Stomach smooth muscle (tissue), 2 donors: Measurements from ENCODE around the gene ASF1B.
A peak's percentile ranks its signal among the peaks of the same experiment; 100 is the strongest.

ENCODE experiments used
- H3K27ac ChIP-seq: one replicate; pipeline ENCODE4 v1.7.0; 2013; ENCODE audit warnings: mild to moderate bottlenecking, low read length, inconsistent platforms
- H3K27me3 ChIP-seq, 2 donors: one replicate each; pipeline ENCODE4 v1.7.0; 2013; ENCODE audit warnings: low read length in 2 of 2; ENCODE audit not compliant: insufficient read depth in 2 of 2, control insufficient read depth in 1 of 2
- H3K36me3 ChIP-seq, 2 donors: one replicate each; pipeline ENCODE4 v1.7.0; 2013; ENCODE audit warnings: low read length in 2 of 2; ENCODE audit not compliant: control insufficient read depth in 2 of 2, insufficient read depth in 2 of 2
- H3K4me1 ChIP-seq: one replicate; pipeline ENCODE4 v1.7.0; 2013; ENCODE audit warnings: low read length; ENCODE audit not compliant: control insufficient read depth, insufficient read depth
- H3K4me3 ChIP-seq, 2 donors: one replicate each; pipeline ENCODE4 v1.7.0; 2013; ENCODE audit warnings: low read length in 2 of 2
- H3K9ac ChIP-seq, 2 donors: one replicate each; pipeline ENCODE4 v1.7.0; 2013; ENCODE audit warnings: low read length in 2 of 2, mild to moderate bottlenecking in 1 of 2
- H3K9me3 ChIP-seq, 2 donors: one replicate each; pipeline ENCODE4 v1.7.0; 2013; ENCODE audit warnings: low read length in 2 of 2; ENCODE audit not compliant: control insufficient read depth in 2 of 2
- donor health status: healthy.
- donor health status: Pancreatic carcinoma.

Gene ASF1B

GRCh38 chr19:14082675-14082960, 53.8 kb downstream of the ASF1B start:
- peak overlapping the region; percentile 89 to 93 for H3K4me3 ChIP-seq
- no peaks in the 10 kb centered on the region for H3K36me3 ChIP-seq
- H3K4me1 ChIP-seq: peaks cover 16% of the 10 kb centered on the region
- no peak overlapping the region for H3K27ac ChIP-seq
- H3K9ac ChIP-seq: peak overlapping the region in 1 of 2 donors; percentile 79
- H3K9me3 ChIP-seq: no peaks in the 10 kb centered on the region
- no peaks in the 10 kb centered on the region for H3K27me3 ChIP-seq

GRCh38 chr19:14081797-14082674, 54.4 kb downstream of the ASF1B start:
- H3K9me3 ChIP-seq: no peaks in the 10 kb centered on the region
- peaks cover 16% of the 10 kb centered on the region for H3K4me1 ChIP-seq
- no peaks in the 10 kb centered on the region for H3K27me3 ChIP-seq
- H3K4me3 ChIP-seq: peak overlapping the region; percentile 89 to 93
- H3K27ac ChIP-seq: peak overlapping the region; percentile 86
- H3K36me3 ChIP-seq: no peaks in the 10 kb centered on the region
- H3K9ac ChIP-seq: peak overlapping the region; percentile 79 to 83

DNA sequence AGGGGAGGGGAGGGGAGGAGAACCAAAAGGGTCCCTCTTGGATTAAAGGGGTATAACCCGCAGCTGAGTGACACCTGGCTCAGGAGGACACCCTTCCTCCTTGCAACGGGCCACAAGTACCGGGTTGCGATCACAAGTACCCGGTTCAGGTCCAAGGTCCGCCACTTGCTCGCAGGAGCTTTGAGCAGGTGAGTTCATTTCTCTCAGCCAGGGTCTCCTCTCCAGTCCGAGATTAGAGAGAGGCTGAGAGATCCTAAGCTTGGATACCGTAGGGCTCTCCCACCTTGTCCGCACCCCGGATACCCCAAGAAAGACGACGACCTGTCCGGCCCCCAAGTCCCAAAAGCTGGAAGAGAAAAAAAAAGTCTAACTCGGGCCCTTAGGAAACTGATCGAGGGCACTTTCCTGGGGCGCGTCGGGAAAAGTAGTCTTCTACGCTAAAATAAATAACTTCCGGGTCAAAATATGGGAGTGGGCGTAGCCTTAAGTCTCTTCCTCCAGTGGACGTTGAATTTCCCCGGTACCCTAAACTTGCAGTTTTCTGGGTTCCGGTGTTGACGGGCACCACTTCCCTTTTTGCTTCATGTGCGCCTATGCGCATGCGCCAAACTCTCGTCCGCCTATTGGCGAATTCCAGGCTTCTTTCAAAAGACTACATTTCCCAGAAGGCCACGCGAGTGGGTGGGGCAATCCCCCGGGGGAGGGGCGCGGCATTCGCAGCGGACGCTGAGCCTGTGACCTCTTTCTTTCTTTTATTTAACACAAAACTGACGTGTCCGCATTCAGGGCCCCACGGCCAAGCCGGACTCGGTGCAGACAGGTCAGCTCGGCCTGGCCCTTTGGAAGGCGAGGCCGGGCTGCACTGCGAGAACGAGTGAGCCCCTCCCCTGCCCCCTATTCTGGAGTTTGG, 55.2 kb downstream of the ASF1B start:
- Histone ChIP-seq H3K4me1 (peaks cover 16% of the 10 kb centered on the region), H3K9ac (peak overlapping the region; percentile 96 to 97), H3K27ac (peak overlapping the region; percentile 86), H3K27me3 (no peaks in the 10 kb centered on the region), H3K9me3 (no peaks in the 10 kb centered on the region), H3K4me3 (peak overlapping the region; percentile 89 to 95), H3K36me3 (no peaks in the 10 kb centered on the region)

DNA sequence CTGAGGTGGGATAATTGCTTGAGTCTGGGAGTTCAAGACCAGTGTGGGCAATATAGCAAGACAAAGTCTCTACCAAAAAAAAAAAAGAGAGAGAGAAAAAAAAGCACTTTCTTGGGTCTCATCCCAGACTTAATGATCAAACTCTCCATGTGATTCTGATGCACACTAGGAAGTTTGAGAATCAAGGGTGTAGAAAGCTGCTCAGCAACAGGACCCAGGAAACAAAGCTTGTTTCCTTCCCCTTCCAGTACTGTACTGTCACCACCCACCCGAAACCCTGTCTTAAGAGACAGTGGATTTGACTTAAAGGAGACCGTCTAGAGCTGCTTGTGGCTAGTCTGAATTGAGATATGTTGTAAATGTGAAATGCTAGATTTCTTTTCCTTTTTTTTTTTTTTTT, 58.0 kb downstream of the ASF1B start:
- no peaks in the 10 kb centered on the region for H3K9me3 ChIP-seq
- H3K9ac ChIP-seq: no peak overlapping the region
- no peaks in the 10 kb centered on the region for H3K36me3 ChIP-seq
- peaks cover 33% of the 10 kb centered on the region for H3K4me1 ChIP-seq
- no peak overlapping the region for H3K4me3 ChIP-seq
- no peak overlapping the region for H3K27ac ChIP-seq
- H3K27me3 ChIP-seq: no peaks in the 10 kb centered on the region

- Histone ChIP-seq H3K27ac (peak overlapping the region; percentile 83), H3K9me3 (no peaks in the 10 kb centered on the region), H3K27me3 (no peaks in the 10 kb centered on the region), H3K4me1 (peaks cover 34% of the 10 kb centered on the region), H3K36me3 (no peaks in the 10 kb centered on the region), H3K4me3 (peak overlapping the region; percentile 86 to 87), H3K9ac (peak overlapping the region; percentile 80 to 88)
Measured at GRCh38 chr19:14073925-14074838, 62.2 kb downstream of the ASF1B start.

DNA sequence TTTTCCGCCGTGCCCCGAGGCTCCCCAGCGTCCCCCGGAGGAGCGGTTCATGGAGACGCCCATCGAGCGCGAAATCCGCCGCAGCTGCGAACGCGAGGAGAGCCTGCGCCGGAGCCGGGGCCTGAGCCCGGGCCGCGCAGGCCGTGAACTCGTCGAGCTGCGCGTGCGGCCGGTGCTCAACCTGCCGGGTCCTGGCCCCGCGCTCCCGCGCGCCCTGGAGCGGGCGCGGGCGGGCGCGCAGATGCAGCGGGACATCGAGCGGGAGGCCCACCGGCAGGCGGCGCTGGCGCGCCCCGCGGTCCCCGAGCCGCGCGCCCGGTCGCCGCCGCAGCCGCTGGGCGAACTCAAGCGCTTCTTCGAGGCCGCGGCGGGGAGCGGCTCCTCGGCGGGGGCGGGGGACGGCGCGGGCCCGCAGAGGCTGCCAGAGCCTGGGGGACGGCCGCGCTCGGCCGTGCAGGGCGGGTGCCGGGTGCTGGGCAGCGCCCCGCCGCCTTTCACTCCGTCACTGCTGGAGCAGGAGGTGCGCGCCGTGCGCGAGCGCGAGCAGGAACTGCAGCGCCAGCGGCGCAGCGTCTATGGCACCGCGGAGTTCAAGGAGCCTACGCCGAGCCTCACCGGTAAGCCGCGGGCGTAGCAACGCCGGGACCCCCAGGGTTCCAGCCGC, 63.0 kb downstream of the ASF1B start:
- peak overlapping the region; percentile 86 to 87 for H3K4me3 ChIP-seq
- H3K27ac ChIP-seq: peak overlapping the region; percentile 83
- peak overlapping the region; percentile 80 to 88 for H3K9ac ChIP-seq
- no peaks in the 10 kb centered on the region for H3K9me3 ChIP-seq
- H3K36me3 ChIP-seq: no peaks in the 10 kb centered on the region
- no peaks in the 10 kb centered on the region for H3K27me3 ChIP-seq
- H3K4me1 ChIP-seq: peaks cover 34% of the 10 kb centered on the region

DNA sequence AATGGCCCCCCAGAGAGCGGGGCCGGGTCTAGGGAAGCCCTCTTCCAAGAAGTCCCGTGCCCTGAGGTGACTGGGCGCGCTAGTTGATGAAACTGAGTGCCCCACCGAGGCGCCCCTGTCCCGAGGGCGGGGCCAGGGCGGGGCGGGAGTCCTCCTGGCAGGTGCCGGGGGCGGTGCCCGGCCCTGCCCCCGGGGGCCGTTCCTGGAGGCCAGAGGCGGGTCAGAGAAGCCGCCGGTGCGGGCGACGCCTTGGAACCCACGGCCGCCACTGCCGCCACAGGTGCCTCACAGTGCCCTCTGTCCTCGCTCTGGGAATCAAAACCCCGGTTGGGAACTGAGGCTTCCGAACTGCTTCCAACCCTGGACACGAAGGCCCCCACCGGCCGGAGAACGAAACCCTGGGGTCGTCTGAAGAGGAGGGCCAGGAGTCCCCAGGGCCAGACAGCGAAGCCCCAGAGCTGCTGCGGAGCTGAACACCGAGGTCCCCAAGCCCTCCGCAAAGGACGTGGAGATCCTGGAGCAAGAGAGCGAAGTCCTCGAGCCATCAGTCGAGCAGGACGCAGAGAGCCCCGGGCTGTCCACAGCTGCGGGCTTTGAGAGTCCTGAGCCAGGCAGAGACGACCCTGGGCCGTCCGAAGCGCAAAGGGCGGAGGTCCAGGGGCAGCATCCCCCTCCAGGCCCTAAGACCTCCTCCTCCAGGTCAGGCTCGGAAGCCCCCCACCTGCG, 63.7 kb downstream of the ASF1B start, which contains the start of gene MISP3:
Gene MISP3, plus strand, starts transcription at position 252 of the 726 bp plus-strand sequence. CDS start 524 bp downstream, outside the sequence.
- peak within 1 kb of the TSS; percentile 80 to 88 for H3K9ac ChIP-seq
- H3K9me3 ChIP-seq: no peaks in the 10 kb centered on the region
- H3K36me3 ChIP-seq: no peaks in the 10 kb centered on the region
- peaks cover 34% of the 10 kb centered on the region for H3K4me1 ChIP-seq
- no peaks in the 10 kb centered on the region for H3K27me3 ChIP-seq
- H3K4me3 ChIP-seq: peak within 1 kb of the TSS; percentile 86 to 87
- H3K27ac ChIP-seq: peak within 1 kb of the TSS; percentile 83

DNA sequence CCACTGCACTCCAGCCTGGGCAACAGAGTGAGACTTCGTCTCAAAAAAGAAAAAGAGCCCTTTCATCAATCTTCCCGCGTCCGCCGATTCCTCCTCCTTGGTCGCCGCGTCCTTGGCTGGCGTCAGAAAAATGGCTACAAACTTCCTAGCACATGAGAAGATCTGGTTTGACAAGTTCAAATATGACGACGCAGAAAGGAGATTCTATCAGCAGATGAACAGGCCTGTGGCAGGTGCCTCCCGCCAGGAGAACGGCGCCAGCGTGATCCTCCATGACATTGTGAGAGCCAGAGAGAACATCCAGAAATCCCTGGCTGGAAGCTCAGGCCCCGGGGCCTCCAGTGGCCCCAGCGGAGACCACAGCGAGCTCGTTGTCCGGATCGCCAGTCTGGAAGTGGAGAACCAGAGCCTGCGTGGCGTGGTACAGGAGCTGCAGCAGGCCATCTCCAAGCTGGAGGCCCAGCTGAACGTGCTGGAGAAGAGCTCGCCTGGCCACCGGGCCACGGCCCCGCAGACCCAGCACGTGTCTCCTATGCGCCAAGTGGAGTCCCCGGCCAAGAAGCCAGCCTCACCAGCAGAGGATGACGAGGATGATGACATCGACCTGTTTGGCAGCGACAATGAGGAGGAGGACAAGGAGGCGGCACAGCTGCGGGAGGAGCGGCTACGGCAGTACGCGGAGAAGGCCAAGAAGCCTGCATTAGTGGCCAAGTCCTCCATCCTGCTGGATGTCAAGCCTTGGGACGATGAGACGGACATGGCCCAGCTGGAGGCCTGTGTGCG, 65.9 kb downstream of the ASF1B start:
- no peak overlapping the region for H3K4me3 ChIP-seq
- no peaks in the 10 kb centered on the region for H3K27me3 ChIP-seq
- H3K9me3 ChIP-seq: no peaks in the 10 kb centered on the region
- H3K9ac ChIP-seq: no peak overlapping the region
- H3K4me1 ChIP-seq: peaks cover 33% of the 10 kb centered on the region
- no peak overlapping the region for H3K27ac ChIP-seq
- H3K36me3 ChIP-seq: no peaks in the 10 kb centered on the region
